Activated naive CD4-positive, alpha-beta T cell (primary cell): ENCODE results near the gene CHRNB4.
A peak's percentile ranks its signal among the peaks of the same experiment; 100 is the strongest.

Experiments used
- DNase-seq, 4 experiments: peaks; one replicate each; lab custom pipeline; 2025; lab: John Stamatoyannopoulos, UW

Gene CHRNB4

GRCh38 chr15:78630886-78631633 is 9.9 kb downstream of the CHRNB4 start:
- no peak for DNase-seq

- no peak for DNase-seq
Observed at GRCh38 chr15:78629716-78630065, 11.3 kb downstream of the CHRNB4 start.

- no peak for DNase-seq
Observed at GRCh38 chr15:78629031-78629715, 11.8 kb downstream of the CHRNB4 start.

- DNase-seq, result no peak
Observed at GRCh38 chr15:78628227-78628626, 12.8 kb downstream of the CHRNB4 start.

- DNase-seq, result no peak
Observed at GRCh38 chr15:78627348-78627747, 13.7 kb downstream of the CHRNB4 start.

GRCh38 chr15:78626381-78626995 is 14.5 kb downstream of the CHRNB4 start:
- DNase-seq, result no peak

GRCh38 chr15:78625606-78626280 is 15.3 kb downstream of the CHRNB4 start:
- DNase-seq, result no peak

GRCh38 chr15:78624651-78625590 is 16.1 kb downstream of the CHRNB4 start:
- DNase-seq, result no peak

GRCh38 chr15:78623786-78624497 is 17.1 kb downstream of the CHRNB4 start:
- DNase-seq, result no peak

- no peak for DNase-seq
Observed at GRCh38 chr15:78621810-78622402, 19.1 kb downstream of the CHRNB4 start.

GRCh38 chr15:78620527-78621421 is 20.2 kb downstream of the CHRNB4 start, which contains the start of gene CHRNA3:
CHRNA3 (minus strand) TSS chr15:78620996; CDS start chr15:78620794, 202 bp downstream.
- DNase-seq, result no peak

- DNase-seq, result no peak
Observed at GRCh38 chr15:78620021-78620526, 20.9 kb downstream of the CHRNB4 start.

GRCh38 chr15:78619022-78619950 is 21.7 kb downstream of the CHRNB4 start:
- DNase-seq, result no peak

GRCh38 chr15:78618490-78618934 is 22.5 kb downstream of the CHRNB4 start:
- DNase-seq, result peak; percentile 55 to 68 (median 64)

GRCh38 chr15:78618064-78618463 is 22.9 kb downstream of the CHRNB4 start:
- no peak for DNase-seq

GRCh38 chr15:78617516-78617915 is 23.5 kb downstream of the CHRNB4 start:
- DNase-seq, result no peak

GRCh38 chr15:78617076-78617475 is 23.9 kb downstream of the CHRNB4 start:
- no peak for DNase-seq

- DNase-seq, result no peak
Observed at GRCh38 chr15:78616506-78616905, 24.5 kb downstream of the CHRNB4 start.
